Measurements from ENCODE around the gene MAN1A1.

Gene MAN1A1

DNA sequence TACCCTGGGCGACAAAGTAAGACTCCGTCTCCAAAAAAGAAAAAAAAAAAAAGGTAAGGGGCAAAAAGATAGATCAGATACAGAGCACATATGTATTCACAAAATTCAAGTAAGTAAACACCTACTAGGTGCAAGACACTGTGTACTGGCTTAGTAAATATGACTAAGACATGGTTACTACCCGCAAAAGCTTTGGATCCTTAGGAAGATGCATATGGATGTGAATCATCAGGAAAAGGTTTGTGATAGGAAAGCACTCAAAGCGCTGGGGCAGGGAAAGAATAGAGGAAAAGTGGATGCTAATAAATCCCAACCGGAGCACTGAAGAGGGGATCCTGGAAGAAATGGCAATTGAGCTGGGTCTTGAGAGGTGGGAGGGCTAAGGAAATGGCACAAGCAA, 152.3 kb downstream of the MAN1A1 start:
- no peak for TF ChIP-seq FOXP2 (optimal IDR thresholded peaks at IDR 0.05; ENCODE audit: borderline replicate concordance, extremely low read depth, extremely low read length, insufficient read depth)
- TF ChIP-seq TAF1 (IDR thresholded peaks at IDR 0.05; ENCODE audit: borderline replicate concordance, insufficient read depth, low read length), result no peak
- no peak for TF ChIP-seq SIN3A (IDR thresholded peaks at IDR 0.05; ENCODE audit: borderline replicate concordance, insufficient read depth, low read length)
- no peak for TF ChIP-seq POLR2AphosphoS5 (IDR thresholded peaks at IDR 0.05; ENCODE audit: low read depth, low read length)
- TF ChIP-seq, protein P1, sequence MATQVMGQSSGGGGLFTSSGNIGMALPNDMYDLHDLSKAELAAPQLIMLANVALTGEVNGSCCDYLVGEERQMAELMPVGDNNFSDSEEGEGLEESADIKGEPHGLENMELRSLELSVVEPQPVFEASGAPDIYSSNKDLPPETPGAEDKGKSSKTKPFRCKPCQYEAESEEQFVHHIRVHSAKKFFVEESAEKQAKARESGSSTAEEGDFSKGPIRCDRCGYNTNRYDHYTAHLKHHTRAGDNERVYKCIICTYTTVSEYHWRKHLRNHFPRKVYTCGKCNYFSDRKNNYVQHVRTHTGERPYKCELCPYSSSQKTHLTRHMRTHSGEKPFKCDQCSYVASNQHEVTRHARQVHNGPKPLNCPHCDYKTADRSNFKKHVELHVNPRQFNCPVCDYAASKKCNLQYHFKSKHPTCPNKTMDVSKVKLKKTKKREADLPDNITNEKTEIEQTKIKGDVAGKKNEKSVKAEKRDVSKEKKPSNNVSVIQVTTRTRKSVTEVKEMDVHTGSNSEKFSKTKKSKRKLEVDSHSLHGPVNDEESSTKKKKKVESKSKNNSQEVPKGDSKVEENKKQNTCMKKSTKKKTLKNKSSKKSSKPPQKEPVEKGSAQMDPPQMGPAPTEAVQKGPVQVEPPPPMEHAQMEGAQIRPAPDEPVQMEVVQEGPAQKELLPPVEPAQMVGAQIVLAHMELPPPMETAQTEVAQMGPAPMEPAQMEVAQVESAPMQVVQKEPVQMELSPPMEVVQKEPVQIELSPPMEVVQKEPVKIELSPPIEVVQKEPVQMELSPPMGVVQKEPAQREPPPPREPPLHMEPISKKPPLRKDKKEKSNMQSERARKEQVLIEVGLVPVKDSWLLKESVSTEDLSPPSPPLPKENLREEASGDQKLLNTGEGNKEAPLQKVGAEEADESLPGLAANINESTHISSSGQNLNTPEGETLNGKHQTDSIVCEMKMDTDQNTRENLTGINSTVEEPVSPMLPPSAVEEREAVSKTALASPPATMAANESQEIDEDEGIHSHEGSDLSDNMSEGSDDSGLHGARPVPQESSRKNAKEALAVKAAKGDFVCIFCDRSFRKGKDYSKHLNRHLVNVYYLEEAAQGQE (IDR thresholded peaks at IDR 0.05; ENCODE audit: insufficient read depth in 1 of 2, low read depth in 2 of 2, low read length in 2 of 2), result no peak

DNA sequence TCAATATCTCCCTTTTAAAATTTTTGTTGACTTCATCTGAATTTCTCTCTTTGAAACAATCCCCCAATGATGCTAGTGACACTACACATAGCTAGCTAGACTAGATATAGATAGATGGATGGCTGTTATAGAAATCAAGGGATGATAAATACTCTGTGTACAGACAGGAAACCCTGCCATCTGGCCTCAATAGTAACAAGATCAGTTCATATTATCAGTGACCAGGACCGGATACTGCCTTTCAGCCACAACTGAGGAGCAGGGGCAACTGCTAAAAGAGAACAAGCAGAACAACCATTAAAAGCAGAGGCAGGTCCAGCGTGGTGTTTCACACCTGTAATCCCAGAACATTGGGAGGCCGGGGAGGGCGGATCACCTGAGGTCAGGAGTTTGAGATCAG, 152.8 kb downstream of the MAN1A1 start:
- TF ChIP-seq TAF1 (IDR thresholded peaks at IDR 0.05; ENCODE audit: borderline replicate concordance, insufficient read depth, low read length) (no peak), SIN3A (IDR thresholded peaks at IDR 0.05; ENCODE audit: borderline replicate concordance, insufficient read depth, low read length) (no peak), POLR2AphosphoS5 (IDR thresholded peaks at IDR 0.05; ENCODE audit: low read depth, low read length) (no peak), FOXP2 (optimal IDR thresholded peaks at IDR 0.05; ENCODE audit: borderline replicate concordance, extremely low read depth, extremely low read length, insufficient read depth) (no peak)
- TF ChIP-seq, protein P1 (IDR thresholded peaks at IDR 0.05; ENCODE audit: insufficient read depth in 1 of 2, low read depth in 2 of 2, low read length in 2 of 2), result no peak

DNA sequence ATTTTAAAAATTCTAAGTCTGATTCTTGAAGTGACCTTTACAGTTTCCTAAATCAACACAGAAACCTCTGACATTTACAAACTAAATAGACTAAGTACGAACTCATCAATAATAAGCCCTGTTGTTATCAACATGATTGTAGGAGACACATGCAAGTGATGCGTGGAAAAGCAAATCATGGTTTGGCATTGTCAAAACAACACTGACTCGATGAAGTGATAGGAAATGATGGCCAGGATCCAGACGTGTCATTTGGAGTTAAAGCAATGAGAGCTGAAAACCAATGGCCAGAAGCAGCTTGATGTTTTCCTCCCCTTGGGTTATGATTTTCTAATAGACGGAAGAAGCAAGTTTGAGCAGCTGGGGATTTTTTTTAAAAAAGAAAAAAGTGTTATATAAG, 153.7 kb downstream of the MAN1A1 start:
- TF ChIP-seq TAF1 (IDR thresholded peaks at IDR 0.05; ENCODE audit: borderline replicate concordance, insufficient read depth, low read length) (no peak), POLR2AphosphoS5 (IDR thresholded peaks at IDR 0.05; ENCODE audit: low read depth, low read length) (no peak), SIN3A (IDR thresholded peaks at IDR 0.05; ENCODE audit: borderline replicate concordance, insufficient read depth, low read length) (no peak), FOXP2 (optimal IDR thresholded peaks at IDR 0.05; ENCODE audit: borderline replicate concordance, extremely low read depth, extremely low read length, insufficient read depth) (no peak)
- TF ChIP-seq, protein P1 (IDR thresholded peaks at IDR 0.05; ENCODE audit: insufficient read depth in 1 of 2, low read depth in 2 of 2, low read length in 2 of 2), result no peak

DNA sequence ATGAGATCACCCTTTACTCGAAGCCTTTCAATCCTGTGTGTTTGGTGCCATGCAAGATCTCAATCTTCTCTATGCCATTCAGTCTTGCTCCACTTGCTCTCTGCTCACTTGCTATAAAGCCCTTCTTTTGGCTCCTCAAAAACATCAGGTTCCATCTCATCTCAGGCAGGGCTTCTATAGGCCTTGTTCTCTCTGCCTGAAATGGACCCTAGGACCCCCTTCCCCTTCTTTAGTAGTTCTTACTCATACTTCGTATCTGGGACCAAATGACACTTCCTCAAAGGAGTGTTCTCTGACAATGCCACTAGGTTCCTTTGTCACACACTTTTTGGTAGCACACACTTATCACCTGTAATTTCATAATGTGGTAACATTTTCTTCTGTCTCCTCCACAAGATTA, 154.4 kb downstream of the MAN1A1 start:
- TF ChIP-seq, protein P1 (IDR thresholded peaks at IDR 0.05; ENCODE audit: insufficient read depth in 1 of 2, low read depth in 2 of 2, low read length in 2 of 2), result no peak
- TF ChIP-seq SIN3A (IDR thresholded peaks at IDR 0.05; ENCODE audit: borderline replicate concordance, insufficient read depth, low read length) (no peak), POLR2AphosphoS5 (IDR thresholded peaks at IDR 0.05; ENCODE audit: low read depth, low read length) (no peak), TAF1 (IDR thresholded peaks at IDR 0.05; ENCODE audit: borderline replicate concordance, insufficient read depth, low read length) (no peak), FOXP2 (optimal IDR thresholded peaks at IDR 0.05; ENCODE audit: borderline replicate concordance, extremely low read depth, extremely low read length, insufficient read depth) (no peak)

DNA sequence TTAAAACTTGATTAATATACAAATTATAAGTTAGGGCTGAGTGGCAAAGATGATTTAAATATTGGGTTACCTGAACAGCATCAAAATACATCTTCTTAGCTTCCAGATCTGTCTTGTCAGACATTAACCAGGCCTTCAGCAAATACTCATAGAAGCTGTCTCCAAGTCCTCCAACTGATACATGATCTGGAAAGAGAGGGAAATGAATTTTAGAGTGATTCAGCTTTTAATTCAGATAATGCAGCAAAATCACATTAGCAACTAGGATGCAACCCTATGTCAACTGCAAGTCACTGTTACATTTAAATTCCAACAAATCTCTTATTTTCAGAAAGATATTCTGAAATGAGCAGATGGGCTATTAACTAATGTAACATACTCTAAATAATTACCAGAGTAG, 155.9 kb downstream of the MAN1A1 start:
- no peak for TF ChIP-seq FOXP2 (optimal IDR thresholded peaks at IDR 0.05; ENCODE audit: borderline replicate concordance, extremely low read depth, extremely low read length, insufficient read depth)
- TF ChIP-seq, protein P1 (IDR thresholded peaks at IDR 0.05; ENCODE audit: insufficient read depth in 1 of 2, low read depth in 2 of 2, low read length in 2 of 2), result no peak
- no peak for TF ChIP-seq POLR2AphosphoS5 (IDR thresholded peaks at IDR 0.05; ENCODE audit: low read depth, low read length)
- TF ChIP-seq TAF1 (IDR thresholded peaks at IDR 0.05; ENCODE audit: borderline replicate concordance, insufficient read depth, low read length), result no peak
- no peak for TF ChIP-seq SIN3A (IDR thresholded peaks at IDR 0.05; ENCODE audit: borderline replicate concordance, insufficient read depth, low read length)
